GM12872 (cell line): ENCODE results near the gene UGT1A3.

Experiments
- CTCF ChIP-seq: IDR thresholded peaks from 3 replicates; pipeline ENCODE4 v1.5.1; 2011; ENCODE audit warnings: low read depth, mild to moderate bottlenecking, low read length, moderate library complexity; ENCODE audit not compliant: insufficient read depth

Gene UGT1A3

GRCh38 chr2:233798335-233799086, 69.7 kb downstream of the UGT1A3 start:
- TF ChIP-seq CTCF = no peak

- no peak for TF ChIP-seq CTCF
These were observed 70.3 kb downstream of the UGT1A3 start for GRCh38 chr2:233799087-233799665.

- no peak for TF ChIP-seq CTCF
These were observed 70.9 kb downstream of the UGT1A3 start for GRCh38 chr2:233799716-233800115.

GRCh38 chr2:233800208-233800607, 71.4 kb downstream of the UGT1A3 start:
- TF ChIP-seq CTCF = no peak

GRCh38 chr2:233801357-233802131, 72.7 kb downstream of the UGT1A3 start:
- no peak for TF ChIP-seq CTCF

GRCh38 chr2:233802132-233802815, 73.4 kb downstream of the UGT1A3 start:
- TF ChIP-seq CTCF = no peak
